Body of pancreas (tissue), 4 donors: Measurements from ENCODE around the gene ESRRA. TPM values are rescaled to one million over a fixed set of nuclear protein-coding genes. Genes with fewer than 3 reads are reported as not detected.

ENCODE experiments used
- ATAC-seq: fragments of 150-250 bp; one replicate; pipeline ENCODE4 v1.9.1; 2016
- DNase-seq, 4 donors: peaks; one replicate each; pipeline ENCODE4 v3.0.0-alpha.2; 2019
- H3K27ac ChIP-seq, 4 donors: fragments of 200-600 bp; sonication (generic); 1 replicate in 3 of 4; 2 replicates in 1 of 4; pipeline versions ENCODE4 v1.5.1 to v1.6.1; 2016 to 2019; ENCODE audit warnings: mild to moderate bottlenecking in 1 of 4, mixed read lengths in 1 of 4, moderate library complexity in 1 of 4
- H3K27me3 ChIP-seq, 2 donors: fragments of 200-600 bp; sonication (generic); one replicate each; pipeline ENCODE4 v1.6.0; 2016; ENCODE audit warnings: mild to moderate bottlenecking in 1 of 2
- H3K36me3 ChIP-seq, 2 donors: fragments of 200-600 bp; sonication (generic); replicated peaks in 1 of 2; 2 replicates each; pipeline ENCODE4 v1.5.1; 2016; ENCODE audit warnings: low read depth in 2 of 2; ENCODE audit not compliant: insufficient read depth in 1 of 2
- H3K4me1 ChIP-seq: fragments of 200-600 bp; sonication (generic); one replicate; pipeline ENCODE4 v1.6.0; 2016
- H3K4me3 ChIP-seq, 2 donors: fragments of 200-600 bp; sonication (generic); 1 replicate in 1 of 2; 2 replicates in 1 of 2; pipeline ENCODE4 v1.5.1; 2016 to 2019
- H3K9me3 ChIP-seq, 3 donors: fragments of 200-600 bp; sonication (generic); 1 replicate in 2 of 3; 2 replicates in 1 of 3; pipeline ENCODE4 v1.5.1; 2016
- CTCF ChIP-seq, 7 experiments: fragments of 450-650 bp in 4 of 7; fragments of 200-600 bp in 3 of 7; sonication (generic) in 3 of 7; IDR thresholded peaks; one replicate each; pipeline ENCODE4 v1.5.1; 2016 to 2019; ENCODE audit warnings: antibody characterized with exemption in 7 of 7
- POLR2A ChIP-seq, 3 donors: fragments of 450-650 bp; IDR thresholded peaks; one replicate each; pipeline ENCODE4 v1.6.1; 2016; ENCODE audit warnings: antibody characterized with exemption in 3 of 3, mild to moderate bottlenecking in 2 of 3
- WGBS, 2 donors: methylation state at CpG; one replicate each; pipeline ENCODE4 v1.1.5; 2017; 5-methylcytosine and 5-hydroxymethylcytosine counted together
- intact Hi-C: fragments of 100-400 bp; cut with DNase I; formaldehyde crosslinking; loops from one replicate; pipeline ENCODE4 v1.15.1; 2023
- total RNA-seq, 2 donors: library from RNA; depleted of rRNA; stranded (reverse); fragments of >200 nt; gene quantifications; one replicate each; pipeline ENCODE4 v1.1.0, GENCODE V29; 2016

ESRRA gene
- total RNA-seq, 2 donors from 2014 or later: 51.7 to 63.8 TPM

- WGBS, 2 donors: 81 to 83% methylated on average over 13 to 27 of the region's 29 CpGs
- no peak for ATAC-seq
- Histone ChIP-seq H3K4me1 (peaks cover 7% of the 10 kb centered on the region), H3K27ac (no peak overlapping the region), H3K9me3 (no peaks in the 10 kb centered on the region), H3K36me3 (no peaks in the 10 kb centered on the region), H3K27me3 (no peaks in the 10 kb centered on the region), H3K4me3 (no peak overlapping the region)
- DNase-seq: no peak
- intact Hi-C loops: no loop called here
- TF ChIP-seq CTCF (IDR thresholded peaks at IDR 0.05) (no peak), POLR2A (IDR thresholded peaks at IDR 0.05) (no peak)
These were observed 42.0 kb upstream of the ESRRA start for GRCh38 chr11:64263021-64263946.

GRCh38 chr11:64263947-64264317 lies 41.4 kb upstream of the ESRRA start:
- no peaks in the 10 kb centered on the region for H3K36me3 ChIP-seq
- no peak overlapping the region for H3K4me3 ChIP-seq
- H3K27ac ChIP-seq: no peak overlapping the region
- H3K27me3 ChIP-seq: no peaks in the 10 kb centered on the region
- H3K9me3 ChIP-seq: no peaks in the 10 kb centered on the region
- WGBS, 2 donors: 93 to 94% methylated on average over 6 to 7 of the region's 8 CpGs
- DNase-seq (no peak), ATAC-seq (no peak)
- H3K4me1 ChIP-seq: peaks cover 13% of the 10 kb centered on the region
- TF ChIP-seq POLR2A (IDR thresholded peaks at IDR 0.05): no peak
- TF ChIP-seq CTCF (IDR thresholded peaks at IDR 0.05): no peak
- intact Hi-C loops: no loop called here

- DNase-seq: no peak
- Histone ChIP-seq H3K27ac (no peak overlapping the region), H3K4me3 (no peak overlapping the region), H3K9me3 (no peaks in the 10 kb centered on the region), H3K4me1 (peaks cover 18% of the 10 kb centered on the region), H3K27me3 (no peaks in the 10 kb centered on the region), H3K36me3 (no peaks in the 10 kb centered on the region)
- intact Hi-C loops: no loop called here
- 93 to 94% methylated on average over 3 to 10 of the region's 10 CpGs for WGBS, 2 donors
- no peak for ATAC-seq
- TF ChIP-seq POLR2A (IDR thresholded peaks at IDR 0.05) (no peak), CTCF (IDR thresholded peaks at IDR 0.05) (no peak)
These were observed 40.9 kb upstream of the ESRRA start for GRCh38 chr11:64264371-64264852.

GRCh38 chr11:64265176-64266160 lies 39.9 kb upstream of the ESRRA start:
- intact Hi-C loops: no loop called here
- Histone ChIP-seq H3K9me3 (no peaks in the 10 kb centered on the region), H3K4me3 (no peak overlapping the region), H3K27ac (no peak overlapping the region), H3K4me1 (peaks cover 18% of the 10 kb centered on the region), H3K27me3 (no peaks in the 10 kb centered on the region), H3K36me3 (no peaks in the 10 kb centered on the region)
- ATAC-seq: no peak
- no peak for TF ChIP-seq CTCF (IDR thresholded peaks at IDR 0.05)
- no peak for TF ChIP-seq POLR2A (IDR thresholded peaks at IDR 0.05)
- WGBS, 2 donors: 87 to 93% methylated on average over 18 to 29 of the region's 35 CpGs
- no peak for DNase-seq
